B cell (primary cell): ENCODE measurements around the gene TTC28. TPM values are rescaled to one million over a fixed set of nuclear protein-coding genes. Genes with fewer than 3 reads are reported as not detected.

ENCODE experiments used
- ATAC-seq: fragments of 200-7000 bp; cut with Tn5 transposase; one replicate; pipeline ENCODE4 v1.10.0; 2021; ENCODE audit warnings: low read depth, mild to moderate bottlenecking, moderate number of reproducible peaks, moderate library complexity
- CTCF ChIA-PET: fragments of 350-600 bp; sonication (Branson Sonifier 250); formaldehyde crosslinking; loops from one replicate; lab custom pipeline; 2021; ENCODE audit warnings: antibody characterized with exemption, inconsistent platforms; lab: Charles Lee
- POLR2A ChIA-PET: fragments of 350-600 bp; sonication (Branson Sonifier 250); formaldehyde crosslinking; loops from one replicate; lab custom pipeline; 2021; ENCODE audit warnings: antibody characterized with exemption; lab: Charles Lee
- DNase-seq: peaks from one replicate; pipeline ENCODE4 v3.0.0; 2013
- H2AFZ ChIP-seq: 2 replicates; pipeline ENCODE4 v1.6.1; 2012; ENCODE audit warnings: mild to moderate bottlenecking, low read depth, low read length; ENCODE audit not compliant: insufficient read depth, poor library complexity, severe bottlenecking
- H3K27ac ChIP-seq, 2 donors: 1 replicate in 1 of 2; 2 replicates in 1 of 2; pipeline ENCODE4 v1.5.1; 2012 to 2013; ENCODE audit warnings: low read length in 2 of 2, mild to moderate bottlenecking in 2 of 2, moderate library complexity in 1 of 2
- H3K27me3 ChIP-seq, 4 experiments: fragments of 200-600 bp in 1 of 4; sonication (generic) in 1 of 4; replicated peaks in 1 of 4; 1 replicate in 2 of 4; 2 replicates in 2 of 4; pipeline versions ENCODE4 v1.6.1 to v1.7.0; 2013 to 2016; ENCODE audit warnings: low read length in 3 of 4, mild to moderate bottlenecking in 2 of 4, mixed read lengths in 1 of 4, moderate library complexity in 1 of 4; ENCODE audit not compliant: insufficient read depth in 4 of 4, control insufficient read depth in 3 of 4; ENCODE audit errors: control extremely low read depth in 1 of 4
- H3K36me3 ChIP-seq, 2 experiments: replicated peaks in 1 of 2; 1 replicate in 1 of 2; 2 replicates in 1 of 2; pipeline versions ENCODE4 v1.6.1 to v1.7.1; 2013; ENCODE audit warnings: low read length in 1 of 2; ENCODE audit not compliant: insufficient read depth in 2 of 2, control insufficient read depth in 1 of 2; ENCODE audit errors: control extremely low read depth in 1 of 2, extremely low read depth in 1 of 2
- H3K4me1 ChIP-seq, 2 donors: fragments of 200-600 bp in 1 of 2; sonication (generic) in 1 of 2; 1 replicate in 1 of 2; 2 replicates in 1 of 2; pipeline versions ENCODE4 v1.5.1 to v1.6.1; 2013 to 2017; ENCODE audit warnings: low read length in 2 of 2; ENCODE audit not compliant: control insufficient read depth in 2 of 2, insufficient read depth in 2 of 2
- H3K4me2 ChIP-seq: replicated peaks from 2 replicates; pipeline ENCODE3; 2012; ENCODE audit warnings: mild to moderate bottlenecking, low read depth, low read length; ENCODE audit not compliant: poor library complexity, severe bottlenecking
- H3K4me3 ChIP-seq, 5 experiments: fragments of 200-600 bp in 1 of 5; sonication (generic) in 1 of 5; 1 replicate in 3 of 5; 2 replicates in 2 of 5; pipeline versions ENCODE4 v1.5.1 to v1.7.0; 2011 to 2016; ENCODE audit warnings: low read length in 4 of 5, mild to moderate bottlenecking in 4 of 5, low read depth in 2 of 5, control low read depth in 1 of 5, moderate library complexity in 1 of 5; ENCODE audit not compliant: insufficient read depth in 1 of 5; ENCODE audit errors: control extremely low read depth in 1 of 5, extremely low read depth in 1 of 5
- H3K79me2 ChIP-seq: fragments of 200-600 bp; sonication (generic); one replicate; pipeline ENCODE4 v1.6.0; 2016; ENCODE audit warnings: low read length; ENCODE audit not compliant: control insufficient read depth, insufficient read depth
- H3K9ac ChIP-seq: fragments of 200-600 bp; sonication (generic); 2 replicates; pipeline ENCODE4 v1.6.1; 2017; ENCODE audit warnings: mild to moderate bottlenecking, low read length, moderate library complexity
- H3K9me3 ChIP-seq, 3 donors: one replicate each; pipeline versions ENCODE4 v1.6.1 to v1.7.1; 2013; ENCODE audit warnings: low read length in 2 of 3; ENCODE audit not compliant: control insufficient read depth in 2 of 3, insufficient read depth in 1 of 3; ENCODE audit errors: control extremely low read depth in 1 of 3
- H4K20me1 ChIP-seq: 2 replicates; pipeline ENCODE4 v1.6.0; 2012; ENCODE audit warnings: mild to moderate bottlenecking, low read length; ENCODE audit not compliant: insufficient read depth, control insufficient read depth, poor library complexity, severe bottlenecking
- H3K27ac Mint-ChIP-seq: one replicate; pipeline ENCODE4 v1.8.0; 2021; ENCODE audit warnings: mixed read lengths
- H3K27me3 Mint-ChIP-seq: one replicate; pipeline ENCODE4 v1.8.0; 2021; ENCODE audit warnings: mixed read lengths
- H3K4me1 Mint-ChIP-seq: one replicate; pipeline ENCODE4 v1.8.0; 2021; ENCODE audit warnings: mixed read lengths
- H3K4me3 Mint-ChIP-seq: one replicate; pipeline ENCODE4 v1.8.0; 2021; ENCODE audit warnings: mixed read lengths
- H3K9me3 Mint-ChIP-seq: one replicate; pipeline ENCODE4 v1.8.0; 2022; ENCODE audit warnings: mixed read lengths; ENCODE audit not compliant: insufficient read depth
- CTCF ChIP-seq: fragments of 200-600 bp; IDR thresholded peaks from one replicate; pipeline ENCODE4 v1.8.0; 2022; ENCODE audit warnings: antibody characterized with exemption, mild to moderate bottlenecking
- EZH2 ChIP-seq: IDR thresholded peaks from 2 replicates; pipeline ENCODE4 v1.6.1; 2012; ENCODE audit warnings: borderline replicate concordance, low read depth, mild to moderate bottlenecking, moderate library complexity, low read length; ENCODE audit not compliant: insufficient read depth, poor library complexity, severe bottlenecking
- whole genome bisulfite sequencing: methylation state at CpG from one replicate; pipeline ENCODE4 v1.1.5; 2013; ENCODE audit warnings: missing lambda C conversion rate; ENCODE audit not compliant: insufficient coverage; 5-methylcytosine and 5-hydroxymethylcytosine counted together
- intact Hi-C: fragments of 100-400 bp; cut with micrococcal nuclease; formaldehyde crosslinking; loops from one replicate; pipeline ENCODE4 v1.10.0; 2022
- polyA plus RNA-seq: library from polyadenylated mRNA; depleted of rRNA; stranded (reverse); fragments of >200 nt; gene quantifications from 2 replicates; pipeline ENCODE4 v1.2.3, GENCODE V29; 2012
- total RNA-seq, 2 donors: library from RNA; stranded (reverse); fragments of 120-200 nt in 1 of 2; gene quantifications; 1 replicate in 1 of 2; 2 replicates in 1 of 2; pipeline versions ENCODE4 v1.2.3 to v1.2.4, GENCODE V29; 2013 to 2022

Gene TTC28
- total and polyA plus RNA-seq, 2 donors (not counting 1 experiment from before 2014, with no cell fraction given), result 4.5 to 7.3 TPM

GRCh38 chr22:28246397-28246796, 433.2 kb downstream of the TTC28 start:
- Mint-ChIP-seq H3K4me3 (no peak overlapping the region), H3K4me1 (no peaks in the 10 kb centered on the region), H3K27ac (no peak overlapping the region), H3K27me3 (peaks cover 9% of the 10 kb centered on the region), H3K9me3 (no peaks in the 10 kb centered on the region)
- no peak for TF ChIP-seq CTCF
- TF ChIP-seq EZH2, result no peak
- DNase-seq, result no peak
- H3K4me3 ChIP-seq, result no peak overlapping the region
- ATAC-seq, result no peak
- no peaks in the 10 kb centered on the region for H4K20me1 ChIP-seq
- no CpG with 5 or more reads among the region's 2 CpGs for WGBS
- no peaks in the 10 kb centered on the region for H3K9me3 ChIP-seq
- H3K27me3 ChIP-seq, result no peaks in the 10 kb centered on the region
- no peak overlapping the region for H3K27ac ChIP-seq
- no peak overlapping the region for H3K4me2 ChIP-seq
- H2AFZ ChIP-seq, result no peak overlapping the region
- no peaks in the 10 kb centered on the region for H3K79me2 ChIP-seq
- intact Hi-C loops, result no loop called here
- no peak overlapping the region for H3K9ac ChIP-seq
- POLR2A ChIA-PET, result no interaction called here
- no peaks in the 10 kb centered on the region for H3K4me1 ChIP-seq
- CTCF ChIA-PET, result no interaction called here
- no peaks in the 10 kb centered on the region for H3K36me3 ChIP-seq

GRCh38 chr22:28245579-28246224, 433.9 kb downstream of the TTC28 start:
- Mint-ChIP-seq H3K27me3 (peaks cover 9% of the 10 kb centered on the region), H3K27ac (no peak overlapping the region), H3K4me3 (no peak overlapping the region), H3K4me1 (no peaks in the 10 kb centered on the region), H3K9me3 (no peaks in the 10 kb centered on the region)
- Histone ChIP-seq H2AFZ (no peak overlapping the region), H4K20me1 (no peaks in the 10 kb centered on the region), H3K9me3 (no peaks in the 10 kb centered on the region), H3K79me2 (no peaks in the 10 kb centered on the region), H3K27me3 (no peaks in the 10 kb centered on the region), H3K4me2 (no peak overlapping the region), H3K9ac (no peak overlapping the region), H3K36me3 (no peaks in the 10 kb centered on the region), H3K4me1 (no peaks in the 10 kb centered on the region), H3K27ac (no peak overlapping the region), H3K4me3 (no peak overlapping the region)
- ChIA-PET CTCF (no interaction called here), POLR2A (no interaction called here)
- TF ChIP-seq CTCF, result no peak
- no peak for TF ChIP-seq EZH2
- WGBS, result 100% methylated on average over 2 of the region's 5 CpGs
- ATAC-seq (no peak), DNase-seq (no peak)
- intact Hi-C loops, result no loop called here
